BE2C (cell line): ENCODE data around the gene MPPE1.

ENCODE experiments used
- DNase-seq: peaks from one replicate; pipeline ENCODE4 v3.0.0-alpha.2; 2020
- H3K27me3 ChIP-seq: fragments of 250-450 bp; sonication (Bioruptor Pico); 2 replicates; pipeline ENCODE4 v1.5.1; 2020; ENCODE audit warnings: mild to moderate bottlenecking
- H3K36me3 ChIP-seq: fragments of 250-450 bp; sonication (Bioruptor Pico); 2 replicates; pipeline ENCODE4 v1.5.1; 2020; ENCODE audit warnings: mild to moderate bottlenecking
- H3K4me1 ChIP-seq: fragments of 250-450 bp; sonication (Bioruptor Pico); 2 replicates; pipeline ENCODE4 v1.5.1; 2020
- H3K4me3 ChIP-seq: 2 replicates; pipeline ENCODE4 v1.5.1; 2011; ENCODE audit warnings: low read depth, low read length
- H3K9me3 ChIP-seq: fragments of 250-450 bp; sonication (Bioruptor Pico); 2 replicates; pipeline ENCODE4 v1.5.1; 2020
- CTCF ChIP-seq: IDR thresholded peaks from 2 replicates; pipeline ENCODE4 v1.5.1; 2012; ENCODE audit warnings: mild to moderate bottlenecking, low read depth, low read length

The MPPE1 gene

GRCh38 chr18:11871501-11871900 is 36.6 kb downstream of the MPPE1 start:
- Histone ChIP-seq H3K4me3 (no peak overlapping the region), H3K36me3 (no peaks in the 10 kb centered on the region), H3K27me3 (peaks cover 7% of the 10 kb centered on the region), H3K9me3 (no peaks in the 10 kb centered on the region), H3K4me1 (no peaks in the 10 kb centered on the region)
- DNase-seq: no peak
- no peak for TF ChIP-seq CTCF

GRCh38 chr18:11868230-11868629 is 39.9 kb downstream of the MPPE1 start:
- H3K9me3 ChIP-seq: no peaks in the 10 kb centered on the region
- peaks cover 7% of the 10 kb centered on the region for H3K27me3 ChIP-seq
- DNase-seq: no peak
- H3K36me3 ChIP-seq: no peaks in the 10 kb centered on the region
- H3K4me3 ChIP-seq: no peak overlapping the region
- no peak for TF ChIP-seq CTCF
- H3K4me1 ChIP-seq: no peaks in the 10 kb centered on the region

- Histone ChIP-seq H3K9me3 (no peaks in the 10 kb centered on the region), H3K27me3 (peaks cover 5% of the 10 kb centered on the region), H3K4me1 (no peaks in the 10 kb centered on the region), H3K4me3 (no peak overlapping the region), H3K36me3 (no peaks in the 10 kb centered on the region)
- no peak for DNase-seq
- TF ChIP-seq CTCF: no peak
Measured at GRCh38 chr18:11866764-11867163, 41.4 kb downstream of the MPPE1 start.

GRCh38 chr18:11866329-11866728 is 41.8 kb downstream of the MPPE1 start:
- H3K4me3 ChIP-seq: no peak overlapping the region
- H3K27me3 ChIP-seq: peaks cover under 1% of the 10 kb centered on the region
- H3K9me3 ChIP-seq: no peaks in the 10 kb centered on the region
- H3K4me1 ChIP-seq: no peaks in the 10 kb centered on the region
- no peaks in the 10 kb centered on the region for H3K36me3 ChIP-seq
- TF ChIP-seq CTCF: no peak
- no peak for DNase-seq

GRCh38 chr18:11865071-11865470 is 43.0 kb downstream of the MPPE1 start:
- Histone ChIP-seq H3K4me1 (no peaks in the 10 kb centered on the region), H3K9me3 (no peaks in the 10 kb centered on the region), H3K27me3 (no peaks in the 10 kb centered on the region), H3K36me3 (no peaks in the 10 kb centered on the region), H3K4me3 (no peak overlapping the region)
- TF ChIP-seq CTCF: no peak
- DNase-seq: no peak

- TF ChIP-seq CTCF: no peak
- no peaks in the 10 kb centered on the region for H3K27me3 ChIP-seq
- H3K4me1 ChIP-seq: no peaks in the 10 kb centered on the region
- DNase-seq: no peak
- no peak overlapping the region for H3K4me3 ChIP-seq
- no peaks in the 10 kb centered on the region for H3K9me3 ChIP-seq
- H3K36me3 ChIP-seq: no peaks in the 10 kb centered on the region
Measured at GRCh38 chr18:11864471-11864870, 43.6 kb downstream of the MPPE1 start.
